Neural progenitor cell (in vitro differentiated cells): ENCODE results near the gene HOXD13.

ENCODE experiments used
- CTCF ChIP-seq: fragments of 200-600 bp; sonication (generic); IDR thresholded peaks from 2 replicates; pipeline ENCODE4 v1.5.1; 2017; ENCODE audit warnings: antibody characterized with exemption, mild to moderate bottlenecking
- EZH2 ChIP-seq: fragments of 200-600 bp; sonication (generic); IDR thresholded peaks from 2 replicates; pipeline ENCODE4 v1.6.1; 2017; ENCODE audit warnings: antibody characterized with exemption, mild to moderate bottlenecking, moderate library complexity
- EZH2phosphoT487 ChIP-seq: fragments of 200-600 bp; sonication (generic); IDR thresholded peaks from 2 replicates; pipeline ENCODE4 v1.6.1; 2017; ENCODE audit warnings: antibody characterized with exemption

GRCh38 chr2:176103194-176103593 is 10.7 kb downstream of the HOXD13 start:
- TF ChIP-seq CTCF (no peak), EZH2phosphoT487 (peak; percentile 5), EZH2 (peak; percentile 20)
